ENCODE data around the gene MAGI2. TPM values are rescaled to one million over a fixed set of nuclear protein-coding genes. Genes with fewer than 3 reads are reported as not detected.

MAGI2 gene
- total RNA-seq, 1 donor from 2014 or later: 5.8 TPM

DNA sequence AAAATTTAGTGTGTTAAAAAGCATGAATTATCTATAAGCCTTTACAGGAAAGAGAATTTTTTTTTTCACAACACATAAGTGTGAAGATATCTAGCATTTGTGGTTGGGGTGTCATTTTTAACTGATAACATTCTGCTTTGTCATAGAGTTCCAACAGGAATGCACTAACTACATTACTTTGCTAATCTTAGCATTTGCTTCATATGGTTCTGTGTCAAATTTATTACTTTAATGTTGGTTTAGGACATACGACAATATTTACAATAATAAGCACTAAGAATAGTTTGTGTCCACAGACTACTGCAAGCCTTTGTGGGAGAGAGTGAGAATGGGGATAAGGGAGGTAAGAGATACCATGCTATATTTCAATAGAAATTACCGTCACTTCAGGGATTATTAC is 40.6 kb upstream of the MAGI2 start:
- Mint-ChIP-seq H3K4me3 (ENCODE audit: unreplicated experiment) (no peak overlapping the region), H3K36me3 (ENCODE audit: low read depth) (no peaks in the 10 kb centered on the region), H3K27me3 (ENCODE audit: low read depth) (no peaks in the 10 kb centered on the region), H3K27ac (ENCODE audit: unreplicated experiment) (no peak overlapping the region), H3K4me1 (ENCODE audit: low read depth) (peaks cover 12% of the 10 kb centered on the region), H3K9me3 (ENCODE audit: low read depth) (no peaks in the 10 kb centered on the region)
- no peak for DNase-seq (ENCODE audit: low spot score)
- TF ChIP-seq, protein P1, sequence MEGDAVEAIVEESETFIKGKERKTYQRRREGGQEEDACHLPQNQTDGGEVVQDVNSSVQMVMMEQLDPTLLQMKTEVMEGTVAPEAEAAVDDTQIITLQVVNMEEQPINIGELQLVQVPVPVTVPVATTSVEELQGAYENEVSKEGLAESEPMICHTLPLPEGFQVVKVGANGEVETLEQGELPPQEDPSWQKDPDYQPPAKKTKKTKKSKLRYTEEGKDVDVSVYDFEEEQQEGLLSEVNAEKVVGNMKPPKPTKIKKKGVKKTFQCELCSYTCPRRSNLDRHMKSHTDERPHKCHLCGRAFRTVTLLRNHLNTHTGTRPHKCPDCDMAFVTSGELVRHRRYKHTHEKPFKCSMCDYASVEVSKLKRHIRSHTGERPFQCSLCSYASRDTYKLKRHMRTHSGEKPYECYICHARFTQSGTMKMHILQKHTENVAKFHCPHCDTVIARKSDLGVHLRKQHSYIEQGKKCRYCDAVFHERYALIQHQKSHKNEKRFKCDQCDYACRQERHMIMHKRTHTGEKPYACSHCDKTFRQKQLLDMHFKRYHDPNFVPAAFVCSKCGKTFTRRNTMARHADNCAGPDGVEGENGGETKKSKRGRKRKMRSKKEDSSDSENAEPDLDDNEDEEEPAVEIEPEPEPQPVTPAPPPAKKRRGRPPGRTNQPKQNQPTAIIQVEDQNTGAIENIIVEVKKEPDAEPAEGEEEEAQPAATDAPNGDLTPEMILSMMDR (IDR thresholded peaks at IDR 0.05): no peak

DNA sequence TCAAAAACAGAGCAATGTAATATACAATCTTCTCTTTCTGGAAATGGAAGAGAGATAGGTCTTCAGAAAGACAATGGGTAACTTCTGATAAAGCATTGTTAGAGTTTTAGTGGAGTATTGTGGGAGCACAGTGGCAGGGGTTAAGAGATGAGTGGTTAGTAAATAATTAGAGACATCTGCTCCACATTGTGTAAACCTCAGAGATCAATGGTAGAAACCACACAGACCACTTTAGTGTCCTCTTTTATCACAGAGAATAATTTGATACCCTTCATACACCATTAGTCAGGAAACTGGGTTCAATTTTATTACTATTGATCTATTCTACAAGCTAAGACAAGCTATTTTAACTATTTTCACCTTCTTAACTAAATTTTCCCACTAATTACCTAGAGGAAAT is 35.9 kb upstream of the MAGI2 start:
- Mint-ChIP-seq H3K4me3 (ENCODE audit: unreplicated experiment) (no peak overlapping the region), H3K4me1 (ENCODE audit: low read depth) (peaks cover 3% of the 10 kb centered on the region), H3K9me3 (ENCODE audit: low read depth) (no peaks in the 10 kb centered on the region), H3K27ac (ENCODE audit: unreplicated experiment) (no peak overlapping the region), H3K27me3 (ENCODE audit: low read depth) (peaks cover 8% of the 10 kb centered on the region), H3K36me3 (ENCODE audit: low read depth) (no peaks in the 10 kb centered on the region)
- no peak for DNase-seq (ENCODE audit: low spot score)
- TF ChIP-seq, protein P1 (IDR thresholded peaks at IDR 0.05): no peak

DNA sequence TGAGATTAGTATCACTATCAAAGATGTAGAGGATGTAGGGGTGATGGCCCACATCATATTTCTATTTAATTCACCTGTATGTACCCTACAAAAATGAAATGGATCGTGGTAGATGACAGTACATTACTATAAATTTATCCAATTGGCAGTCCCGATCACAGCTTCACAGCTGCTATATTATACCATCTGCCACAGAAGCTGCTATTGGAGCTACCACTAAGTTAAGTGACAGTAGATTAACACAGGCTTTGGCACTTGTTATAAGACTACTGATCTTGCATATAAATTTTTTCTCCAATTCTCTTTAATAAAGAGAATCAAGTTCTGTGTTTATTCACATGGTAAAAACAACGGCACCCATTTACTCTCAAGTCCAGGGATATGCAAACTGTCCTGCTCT is 24.9 kb upstream of the MAGI2 start:
- DNase-seq (ENCODE audit: low spot score): no peak
- H3K9me3 Mint-ChIP-seq (ENCODE audit: low read depth): no peaks in the 10 kb centered on the region
- H3K27ac Mint-ChIP-seq (ENCODE audit: unreplicated experiment): no peak overlapping the region
- no peak overlapping the region for H3K4me3 Mint-ChIP-seq (ENCODE audit: unreplicated experiment)
- TF ChIP-seq, protein P1 (IDR thresholded peaks at IDR 0.05): no peak
- no peaks in the 10 kb centered on the region for H3K27me3 Mint-ChIP-seq (ENCODE audit: low read depth)
- H3K4me1 Mint-ChIP-seq (ENCODE audit: low read depth): no peaks in the 10 kb centered on the region
- H3K36me3 Mint-ChIP-seq (ENCODE audit: low read depth): peaks cover 4% of the 10 kb centered on the region

DNA sequence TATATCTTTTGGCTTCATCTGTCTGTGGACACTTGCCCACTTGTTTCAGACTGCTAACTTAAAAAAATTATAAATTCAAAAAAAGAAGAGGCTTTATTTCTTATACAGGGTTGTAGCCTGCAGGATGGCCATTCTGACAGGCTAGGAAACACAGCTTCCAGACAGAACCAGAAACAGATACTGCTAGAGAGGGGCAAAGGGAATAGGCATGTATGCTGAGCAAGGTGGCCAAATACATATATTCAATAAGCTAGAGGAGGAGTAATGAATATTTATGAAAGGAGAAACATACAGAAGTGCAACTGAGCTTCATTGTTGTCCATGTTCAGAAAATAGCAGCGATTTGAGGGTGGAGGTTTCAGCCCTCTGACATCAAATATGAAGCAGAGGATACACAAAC is 22.0 kb upstream of the MAGI2 start:
- Mint-ChIP-seq H3K36me3 (ENCODE audit: low read depth) (peaks cover 7% of the 10 kb centered on the region), H3K9me3 (ENCODE audit: low read depth) (peaks cover 9% of the 10 kb centered on the region), H3K27ac (ENCODE audit: unreplicated experiment) (no peak overlapping the region), H3K4me1 (ENCODE audit: low read depth) (no peaks in the 10 kb centered on the region), H3K27me3 (ENCODE audit: low read depth) (no peaks in the 10 kb centered on the region), H3K4me3 (ENCODE audit: unreplicated experiment) (no peak overlapping the region)
- DNase-seq (ENCODE audit: low spot score): no peak
- TF ChIP-seq, protein P1 (IDR thresholded peaks at IDR 0.05): no peak

DNA sequence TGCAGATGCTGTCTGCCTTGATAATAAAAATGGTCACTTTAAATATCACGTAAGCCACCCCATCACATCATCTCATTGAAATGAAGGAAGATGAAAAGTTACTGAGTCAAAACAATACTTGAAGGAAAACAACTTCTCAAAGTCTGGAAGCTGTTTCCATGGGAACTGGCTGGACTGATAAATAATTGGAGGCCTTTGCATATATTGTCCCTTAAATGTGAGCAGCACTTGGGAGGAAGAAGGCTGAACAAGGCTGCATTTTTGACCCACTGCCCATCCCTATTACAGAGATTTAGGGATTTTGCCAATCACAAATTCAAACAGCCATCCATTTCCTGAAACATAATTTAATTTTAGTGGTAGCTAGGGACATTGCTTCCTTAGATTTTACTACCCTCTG is 18.2 kb upstream of the MAGI2 start:
- TF ChIP-seq, protein P1 (IDR thresholded peaks at IDR 0.05): no peak
- Mint-ChIP-seq H3K9me3 (ENCODE audit: low read depth) (peaks cover 9% of the 10 kb centered on the region), H3K4me3 (ENCODE audit: unreplicated experiment) (no peak overlapping the region), H3K27ac (ENCODE audit: unreplicated experiment) (no peak overlapping the region), H3K27me3 (ENCODE audit: low read depth) (no peaks in the 10 kb centered on the region), H3K4me1 (ENCODE audit: low read depth) (no peaks in the 10 kb centered on the region), H3K36me3 (ENCODE audit: low read depth) (peaks cover 9% of the 10 kb centered on the region)
- no peak for DNase-seq (ENCODE audit: low spot score)

All from chondrocyte (in vitro differentiated cells).